Prostate gland (tissue), 2 donors: ENCODE results near the gene MKNK2. TPM values are rescaled to one million over a fixed set of nuclear protein-coding genes. Genes with fewer than 3 reads are reported as not detected.

Experiments
- DNase-seq: peaks from one replicate; pipeline ENCODE4 v3.0.0-alpha.2; 2019; ENCODE audit warnings: low spot score
- H3K27ac ChIP-seq, 2 donors: fragments of 200-600 bp; sonication (generic); 2 replicates each; pipeline ENCODE4 v1.5.1; 2017 to 2019
- H3K27me3 ChIP-seq: fragments of 200-600 bp; sonication (generic); replicated peaks from 2 replicates; pipeline ENCODE4 v1.5.1; 2019; ENCODE audit not compliant: insufficient read depth
- H3K36me3 ChIP-seq, 2 donors: fragments of 200-600 bp; sonication (generic); 1 replicate in 1 of 2; 2 replicates in 1 of 2; pipeline versions ENCODE4 v1.5.1 to v1.8.1; 2017 to 2019
- H3K4me1 ChIP-seq: fragments of 200-600 bp; sonication (generic); replicated peaks from 2 replicates; pipeline ENCODE4 v1.5.1; 2019
- H3K4me3 ChIP-seq, 2 donors: fragments of 200-600 bp; sonication (generic); 2 replicates each; pipeline ENCODE4 v1.5.1; 2017 to 2019
- H3K9me3 ChIP-seq: fragments of 200-600 bp; sonication (generic); 2 replicates; pipeline ENCODE4 v1.5.1; 2017
- CTCF ChIP-seq, 4 experiments: fragments of 200-600 bp in 2 of 4; fragments of 450-650 bp in 2 of 4; sonication (generic) in 2 of 4; IDR thresholded peaks; 1 replicate in 3 of 4; 2 replicates in 1 of 4; pipeline ENCODE4 v1.5.1; 2016 to 2019; ENCODE audit warnings: antibody characterized with exemption in 4 of 4, mild to moderate bottlenecking in 2 of 4, moderate library complexity in 2 of 4
- POLR2A ChIP-seq: fragments of 450-650 bp; IDR thresholded peaks from one replicate; pipeline ENCODE4 v1.6.1; 2016; ENCODE audit warnings: antibody characterized with exemption, mild to moderate bottlenecking
- POLR2AphosphoS5 ChIP-seq: sonication (generic); formaldehyde crosslinking; IDR thresholded peaks from one replicate; pipeline ENCODE4 v1.6.1; 2017; ENCODE audit warnings: antibody characterized with exemption
- WGBS: methylation state at CpG from one replicate; pipeline ENCODE4 v1.1.5; 2018; 5-methylcytosine and 5-hydroxymethylcytosine counted together
- intact Hi-C: fragments of 100-400 bp; cut with DNase I; formaldehyde crosslinking; loops from one replicate; pipeline ENCODE4 v1.14.2; 2022
- total RNA-seq, 2 donors: library from RNA; depleted of rRNA; stranded (reverse); fragments of >200 nt; gene quantifications; one replicate each; pipeline ENCODE4 v1.1.0, GENCODE V29; 2016

The MKNK2 gene
- total RNA-seq, result 100 to 1,000 TPM; 141 to 189 TPM

- Histone ChIP-seq H3K4me1 (peaks cover 45% of the 10 kb centered on the region), H3K27me3 (no peaks in the 10 kb centered on the region), H3K36me3 (no peaks in the 10 kb centered on the region), H3K27ac (peak within 1 kb of the TSS; percentile 99 to 100), H3K4me3 (peak within 1 kb of the TSS; percentile 98 to 100), H3K9me3 (no peaks in the 10 kb centered on the region)
- TF ChIP-seq POLR2A, result peak; percentile 96
- TF ChIP-seq CTCF (IDR thresholded peaks at IDR 0.05), result peak; percentile 53 to 97 (median 83)
- peak; percentile 93 for TF ChIP-seq POLR2AphosphoS5
- intact Hi-C loops, result no loop called here
- 4% methylated on average over 38 of the region's 93 CpGs for WGBS
- peak; percentile 92 for DNase-seq
Measured at GRCh38 chr19:2050991-2051772, at the start of gene MKNK2. Gene MKNK2 (minus strand): TSS chr19:2051244. CDS start chr19:2050851, 393 bp downstream.

- TF ChIP-seq POLR2A (no peak), CTCF (IDR thresholded peaks at IDR 0.05) (no peak), POLR2AphosphoS5 (no peak)
- Histone ChIP-seq H3K27ac (no peak overlapping the region), H3K9me3 (no peaks in the 10 kb centered on the region), H3K4me3 (no peak overlapping the region), H3K4me1 (no peaks in the 10 kb centered on the region), H3K36me3 (peaks cover 0 to 6% of the 10 kb centered on the region in 2 donors), H3K27me3 (no peaks in the 10 kb centered on the region)
- WGBS, result 83% methylated on average over 11 of the region's 11 CpGs
- intact Hi-C loops, result no loop called here
- DNase-seq, result no peak
Measured at GRCh38 chr19:2100719-2101061, 49.6 kb upstream of the MKNK2 start.

GRCh38 chr19:2099937-2100718, 49.1 kb upstream of the MKNK2 start:
- H3K4me3 ChIP-seq, result no peak overlapping the region
- H3K27ac ChIP-seq, result no peak overlapping the region
- H3K36me3 ChIP-seq, result peaks cover 0 to 6% of the 10 kb centered on the region in 2 donors
- TF ChIP-seq POLR2A (no peak), POLR2AphosphoS5 (no peak), CTCF (IDR thresholded peaks at IDR 0.05) (no peak)
- DNase-seq, result no peak
- H3K27me3 ChIP-seq, result no peaks in the 10 kb centered on the region
- intact Hi-C loops, result loop anchor here (5.0 kb wide), 1 partner anchor 172 kb away; no protein-coding TSS in a partner anchor
- H3K4me1 ChIP-seq, result peaks cover under 1% of the 10 kb centered on the region
- 91% methylated on average over 39 of the region's 39 CpGs for WGBS
- no peaks in the 10 kb centered on the region for H3K9me3 ChIP-seq

GRCh38 chr19:2099054-2099501, 48.0 kb upstream of the MKNK2 start:
- DNase-seq, result no peak
- TF ChIP-seq POLR2A, result no peak
- WGBS, result 66% methylated on average over 16 of the region's 16 CpGs
- intact Hi-C loops, result loop anchor here (5.0 kb wide), 1 partner anchor 173 kb away; no protein-coding TSS in a partner anchor
- peaks cover 10% of the 10 kb centered on the region for H3K4me1 ChIP-seq
- H3K27me3 ChIP-seq, result no peaks in the 10 kb centered on the region
- H3K4me3 ChIP-seq, result no peak overlapping the region
- H3K9me3 ChIP-seq, result no peaks in the 10 kb centered on the region
- H3K27ac ChIP-seq, result no peak overlapping the region
- H3K36me3 ChIP-seq, result peaks cover 0 to 6% of the 10 kb centered on the region in 2 donors

- H3K4me1 ChIP-seq, result peaks cover 19% of the 10 kb centered on the region
- no peak overlapping the region for H3K4me3 ChIP-seq
- 75% methylated on average over 23 of the region's 23 CpGs for WGBS
- intact Hi-C loops, result loop anchor here (2.0 to 5.0 kb wide), 2 partner anchors 53 to 174 kb away; partner anchors contain the start of gene AP3D1
- no peak for DNase-seq
- H3K36me3 ChIP-seq, result peaks cover 0 to 6% of the 10 kb centered on the region in 2 donors
- H3K27me3 ChIP-seq, result no peaks in the 10 kb centered on the region
- TF ChIP-seq POLR2AphosphoS5 (no peak), POLR2A (no peak), CTCF (IDR thresholded peaks at IDR 0.05) (no peak)
- H3K27ac ChIP-seq, result no peak overlapping the region
- H3K9me3 ChIP-seq, result no peaks in the 10 kb centered on the region
Measured at GRCh38 chr19:2097886-2098327, 46.9 kb upstream of the MKNK2 start.
